ENCODE results near the gene TGFBI.

The TGFBI gene

GRCh38 chr5:136023958-136024541, 4.7 kb upstream of the TGFBI start:
- FAIRE-seq, result no peak

DNA sequence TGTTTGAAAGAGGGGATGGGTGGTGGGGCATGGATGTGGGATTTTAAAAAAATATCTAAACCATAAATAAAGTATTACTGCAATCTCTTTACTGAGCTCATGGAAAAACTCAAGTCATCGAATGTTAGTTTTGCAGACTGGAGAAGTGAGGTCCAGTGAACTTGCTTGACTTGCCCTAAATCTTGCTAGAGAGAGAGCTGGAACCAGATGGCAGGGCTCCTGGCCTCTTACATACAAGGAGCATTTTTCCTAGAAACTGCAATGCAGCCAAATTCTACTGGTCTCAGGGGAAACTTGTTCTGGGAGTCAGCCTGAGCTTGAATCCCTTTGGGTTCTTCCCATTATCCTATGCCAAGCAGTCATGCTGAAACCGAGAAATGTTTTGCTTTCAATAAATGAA, 2.9 kb upstream of the TGFBI start:
- no peak for FAIRE-seq

More at GRCh38 chr5:136023958-136024541, 4.7 kb upstream of the TGFBI start:
- no peak for DNase-seq (ENCODE audit: insufficient read length, low spot score)

GRCh38 chr5:136026636-136027035, 2.2 kb upstream of the TGFBI start:
- no peak for DNase-seq (ENCODE audit: insufficient read length, low spot score)
- no peak for FAIRE-seq

More for the DNA sequence above, 2.9 kb upstream of the TGFBI start:
- DNase-seq (ENCODE audit: insufficient read length, low spot score), result no peak

DNA sequence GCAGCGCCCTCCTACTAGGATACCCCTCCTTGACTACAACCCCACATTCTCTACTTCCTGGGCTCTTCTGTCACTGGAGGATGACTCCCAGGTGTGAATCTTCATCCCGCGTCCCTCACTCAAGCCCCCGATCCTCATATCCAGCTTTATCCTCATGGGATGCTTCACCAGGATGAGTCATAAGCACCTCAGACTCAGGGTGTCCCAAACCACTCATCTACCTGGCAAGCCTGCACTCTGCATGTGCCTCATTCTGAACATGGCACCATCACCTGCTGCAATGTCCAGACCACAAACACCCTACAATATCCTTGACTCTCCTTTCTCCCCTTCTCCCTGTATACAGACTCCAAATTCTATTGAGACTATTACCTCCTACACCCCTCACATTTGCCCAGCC, 1.5 kb upstream of the TGFBI start:
- FAIRE-seq, result no peak
- no peak for DNase-seq (ENCODE audit: insufficient read length, low spot score)

- no peak for DNase-seq (ENCODE audit: insufficient read length, low spot score)
- FAIRE-seq, result no peak
These were observed 698 bp upstream of the TGFBI start for GRCh38 chr5:136028090-136028489.

- DNase-seq (ENCODE audit: insufficient read length, low spot score) (no peak), FAIRE-seq (no peak)
These were observed 1.5 kb downstream of the TGFBI start for GRCh38 chr5:136030252-136030651.

DNA sequence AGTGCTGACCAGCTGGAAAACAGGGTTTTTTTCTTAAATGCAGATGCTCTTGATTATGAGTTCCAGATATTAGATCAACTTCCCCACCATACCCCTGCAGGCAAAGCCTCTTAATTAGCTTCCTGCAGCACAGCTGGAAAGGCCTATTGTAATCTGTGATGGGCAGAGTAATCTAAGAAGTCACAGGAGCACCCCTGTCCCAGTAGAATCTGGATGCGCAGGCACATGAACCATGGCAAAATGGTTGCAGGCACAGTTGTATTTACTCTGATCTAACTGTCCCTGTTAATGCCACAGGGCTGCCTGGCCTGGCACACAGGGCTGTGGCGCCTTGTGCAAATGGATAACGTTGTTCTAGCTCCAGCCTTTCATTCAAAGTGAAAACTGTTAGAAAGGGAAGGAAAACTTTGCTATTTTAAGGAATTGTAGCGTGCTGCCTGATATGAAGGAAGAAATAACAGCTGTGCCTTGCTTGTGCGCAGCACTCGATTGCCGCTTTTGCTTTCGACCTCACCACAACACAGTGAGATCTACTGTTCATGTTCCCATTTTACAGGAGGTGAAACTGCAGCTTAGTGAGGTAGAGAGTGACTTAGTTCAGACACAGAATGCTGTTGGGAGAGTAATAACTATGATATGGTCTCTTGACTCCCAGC, 2.3 kb downstream of the TGFBI start:
- no peak for DNase-seq (ENCODE audit: insufficient read length, low spot score)
- FAIRE-seq, result no peak

DNA sequence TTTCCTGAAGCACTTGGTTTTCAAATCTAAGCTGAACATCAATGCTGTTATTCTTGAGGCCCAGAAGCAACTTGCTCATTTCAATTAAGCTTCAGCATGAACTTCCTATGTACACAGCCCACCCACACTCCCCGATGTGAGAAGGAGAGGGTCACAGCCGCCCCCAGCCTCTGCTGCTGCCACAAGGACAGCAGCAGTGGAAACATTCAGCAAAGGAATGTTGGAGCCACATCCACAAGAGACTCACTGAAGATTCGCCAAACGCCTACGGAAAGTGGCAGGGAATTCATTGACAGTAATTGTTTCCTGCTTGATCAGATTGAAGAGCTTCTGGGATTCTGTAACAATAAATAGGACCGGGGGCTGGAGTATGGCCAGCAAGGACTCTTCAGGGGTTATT, 2.9 kb downstream of the TGFBI start:
- no peak for DNase-seq (ENCODE audit: insufficient read length, low spot score)
- no peak for FAIRE-seq

- FAIRE-seq, result no peak
- DNase-seq (ENCODE audit: insufficient read length, low spot score), result no peak
These were observed 3.8 kb downstream of the TGFBI start for GRCh38 chr5:136032564-136032963.

GRCh38 chr5:136033234-136033633, 4.4 kb downstream of the TGFBI start:
- FAIRE-seq, result no peak
- no peak for DNase-seq (ENCODE audit: insufficient read length, low spot score)

- no peak for FAIRE-seq
- DNase-seq (ENCODE audit: insufficient read length, low spot score), result no peak
These were observed 5.1 kb downstream of the TGFBI start for GRCh38 chr5:136033848-136034247.

GRCh38 chr5:136034492-136034891, 5.7 kb downstream of the TGFBI start:
- FAIRE-seq (no peak), DNase-seq (ENCODE audit: insufficient read length, low spot score) (no peak)

GRCh38 chr5:136034984-136035383, 6.2 kb downstream of the TGFBI start:
- DNase-seq (ENCODE audit: insufficient read length, low spot score), result no peak
- no peak for FAIRE-seq

DNA sequence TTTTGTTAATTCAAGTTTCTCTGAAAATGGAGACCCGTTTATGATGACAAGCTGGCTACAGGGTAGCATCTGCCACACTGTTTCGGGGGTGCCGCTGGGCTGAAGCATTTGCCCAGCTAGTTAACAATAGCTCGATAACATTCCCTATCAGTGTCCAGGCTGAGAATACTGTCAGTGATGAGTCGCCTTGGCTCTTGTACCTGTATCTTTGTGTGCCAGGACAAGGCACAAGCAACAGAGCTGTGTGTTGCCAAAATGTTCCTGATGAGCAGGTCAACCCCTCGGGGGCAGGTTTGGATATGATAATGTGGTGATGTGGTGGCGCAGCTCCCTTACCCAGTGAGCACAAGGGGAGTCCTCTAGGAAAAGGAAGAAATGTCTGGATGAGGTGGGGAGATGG, 7.0 kb downstream of the TGFBI start:
- no peak for DNase-seq (ENCODE audit: insufficient read length, low spot score)
- no peak for FAIRE-seq

- no peak for FAIRE-seq
- no peak for DNase-seq (ENCODE audit: insufficient read length, low spot score)
These were observed 7.6 kb downstream of the TGFBI start for GRCh38 chr5:136036293-136036911.

- FAIRE-seq (peak; percentile 80), DNase-seq (ENCODE audit: insufficient read length, low spot score) (no peak)
These were observed 8.4 kb downstream of the TGFBI start for GRCh38 chr5:136037001-136037705.

- no peak for DNase-seq (ENCODE audit: insufficient read length, low spot score)
- no peak for FAIRE-seq
These were observed 9.8 kb downstream of the TGFBI start for GRCh38 chr5:136038635-136039034.

DNA sequence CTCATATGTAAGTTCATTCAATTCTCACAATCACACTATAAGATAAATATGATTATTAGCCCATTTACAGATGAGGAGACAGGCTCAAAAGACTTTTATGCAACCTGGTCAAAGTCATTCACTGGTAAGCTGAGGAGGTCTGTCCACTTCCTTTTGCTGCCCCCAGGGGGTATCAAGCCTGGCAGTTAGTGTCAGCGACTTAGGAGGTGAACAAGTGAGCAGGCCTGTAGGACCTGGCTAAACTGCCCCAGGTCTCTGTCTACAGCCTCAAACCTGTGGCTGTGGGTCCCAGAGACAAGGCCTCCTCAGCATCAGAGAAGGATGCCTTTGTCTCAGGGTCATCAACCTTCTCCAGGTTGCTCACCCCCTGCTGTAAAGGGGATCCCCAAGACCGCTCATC, 10.4 kb downstream of the TGFBI start:
- FAIRE-seq (peak; percentile 14), DNase-seq (ENCODE audit: insufficient read length, low spot score) (no peak)

GRCh38 chr5:136040746-136041415, 12.1 kb downstream of the TGFBI start:
- FAIRE-seq (no peak), DNase-seq (ENCODE audit: insufficient read length, low spot score) (no peak)

DNA sequence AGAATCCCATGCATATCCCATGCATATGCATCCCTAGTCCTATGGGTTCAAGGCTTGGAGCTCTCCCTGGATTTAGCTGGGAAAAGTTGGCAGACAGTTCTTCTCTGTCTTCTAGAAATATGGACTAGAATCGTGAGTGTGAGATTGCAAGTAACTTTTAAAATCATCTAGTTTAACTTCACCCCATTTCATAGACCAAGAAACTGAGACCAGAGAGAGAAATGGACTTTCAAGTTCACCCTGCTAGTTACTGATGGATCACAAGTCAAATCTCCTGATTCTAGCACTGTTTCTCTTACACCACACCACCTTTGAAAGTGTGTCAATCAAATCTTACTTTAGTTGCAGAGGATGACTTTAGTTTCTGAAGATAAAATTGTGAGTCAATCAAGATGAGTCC, 13.4 kb downstream of the TGFBI start:
- no peak for FAIRE-seq
- no peak for DNase-seq (ENCODE audit: insufficient read length, low spot score)

- DNase-seq (ENCODE audit: insufficient read length, low spot score), result no peak
- FAIRE-seq, result no peak
These were observed 13.9 kb downstream of the TGFBI start for GRCh38 chr5:136042665-136043121.
